ENCODE data around the gene HBG2. TPM values are rescaled to one million over a fixed set of nuclear protein-coding genes. Genes with fewer than 3 reads are reported as not detected.

The HBG2 gene
- total and polyA plus RNA-seq, 2 of the 13 experiments (the other 11 are each of a cell fraction or from before 2014, with no cell fraction given), result not detected

GRCh38 chr11:5223686-5224085 lies 30.9 kb downstream of the HBG2 start:
- DNase-seq (ENCODE audit: low spot score) (no peak), FAIRE-seq (no peak), ATAC-seq (no peak)
- H3K36me3 ChIP-seq (replicated peaks in 1 of 2; ENCODE audit: control insufficient read depth in 1 of 2, insufficient read depth in 2 of 2, low read length in 2 of 2), result no peaks in the 10 kb centered on the region
- no TSS peak for BruUV-seq (replicated peaks)
- H4K20me1 ChIP-seq (ENCODE audit: insufficient read depth, low read length), result no peaks in the 10 kb centered on the region
- peaks cover 0 to 3% of the 10 kb centered on the region in 2 experiments; a peak in 1 of 5 replicates for H3K27me3 ChIP-seq (ENCODE audit: control insufficient read depth in 1 of 2, insufficient read depth in 2 of 2, low read length in 2 of 2)
- ChIA-PET POLR2A (no interaction called here), CTCF (ENCODE audit: low intra/inter-chr PET ratio, low total read pairs) (no interaction called here)
- intact Hi-C loops (cut with micrococcal nuclease; ENCODE audit: unreplicated experiment), result no loop called here
- H3K4me2 ChIP-seq (ENCODE audit: low read depth, low read length), result no peak overlapping the region
- H3K79me2 ChIP-seq (ENCODE audit: insufficient read depth, low read length), result no peaks in the 10 kb centered on the region
- no peaks in the 10 kb centered on the region for H3K4me1 ChIP-seq (ENCODE audit: insufficient read depth, low read length)
- H3K9ac ChIP-seq (ENCODE audit: insufficient read depth, low read depth, low read length), result no peak overlapping the region
- no peak overlapping the region for H2AFZ ChIP-seq (ENCODE audit: low read length)
- in situ Hi-C loops (cut with HindIII; ENCODE audit: extremely low pct_ligation_motif_present, low pct_unique_long_range_greater_than_20kb), result no loop called here
- WGBS (ENCODE audit: low lambda C conversion rate), result 3% methylated on average over 1 of the region's 1 CpG
- no peak overlapping the region for H3K4me3 ChIP-seq (replicated peaks in 1 of 3; ENCODE audit: insufficient read depth in 1 of 3, low read depth in 2 of 3, low read length in 3 of 3)
- no peak overlapping the region for H3K27ac ChIP-seq (ENCODE audit: extremely low read length, insufficient read depth, low read length)
- no peaks in the 10 kb centered on the region for H3K9me3 ChIP-seq (ENCODE audit: low read length)
- no peak for TF ChIP-seq ZNF784 (CRISPR knock-in tag; IDR thresholded peaks at IDR 0.05; ENCODE audit: borderline replicate concordance)
- TF ChIP-seq ZNF691 (CRISPR knock-in tag; IDR thresholded peaks at IDR 0.05; ENCODE audit: borderline replicate concordance, low read depth), result no peak
- no peak for TF ChIP-seq AKAP8 (CRISPR knock-in tag; IDR thresholded peaks at IDR 0.05)
- no peak for TF ChIP-seq ZNF574 (CRISPR knock-in tag; IDR thresholded peaks at IDR 0.05)
- no peak for TF ChIP-seq ZSCAN12 (CRISPR knock-in tag; IDR thresholded peaks at IDR 0.05)
- no peak for TF ChIP-seq ZMYM2 (CRISPR knock-in tag; IDR thresholded peaks at IDR 0.05)
- TF ChIP-seq NFKBIZ (CRISPR knock-in tag; IDR thresholded peaks at IDR 0.05), result no peak
- TF ChIP-seq ETS1 (CRISPR knock-in tag; IDR thresholded peaks at IDR 0.05), result no peak
- TF ChIP-seq ZNF264 (CRISPR knock-in tag; IDR thresholded peaks at IDR 0.05), result no peak
- TF ChIP-seq XRCC5 (optimal IDR thresholded peaks at IDR 0.05; ENCODE audit: low read length), result no peak
- TF ChIP-seq ZNF10 (CRISPR knock-in tag; IDR thresholded peaks at IDR 0.05; ENCODE audit: borderline replicate concordance, low read depth), result no peak
- no peak for TF ChIP-seq TEAD3 (CRISPR knock-in tag; optimal IDR thresholded peaks at IDR 0.05; ENCODE audit: borderline replicate concordance)
- TF ChIP-seq MXI1 (IDR thresholded peaks at IDR 0.05; ENCODE audit: borderline replicate concordance, low read depth, low read length), result no peak
- TF ChIP-seq CENPT (CRISPR knock-in tag; IDR thresholded peaks at IDR 0.05; ENCODE audit: low read depth), result no peak
- no peak for TF ChIP-seq ZBTB4 (CRISPR knock-in tag; IDR thresholded peaks at IDR 0.05; ENCODE audit: borderline replicate concordance)
- no peak for TF ChIP-seq HNRNPH1 (optimal IDR thresholded peaks at IDR 0.05; ENCODE audit: low read depth, low read length)
